ENCODE results near the gene LBX2.

Gene LBX2, protein sequence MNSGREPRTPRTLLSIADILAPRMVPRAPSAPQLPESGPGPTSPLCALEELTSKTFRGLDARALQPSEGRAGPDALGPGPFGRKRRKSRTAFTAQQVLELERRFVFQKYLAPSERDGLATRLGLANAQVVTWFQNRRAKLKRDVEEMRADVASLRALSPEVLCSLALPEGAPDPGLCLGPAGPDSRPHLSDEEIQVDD

DNA sequence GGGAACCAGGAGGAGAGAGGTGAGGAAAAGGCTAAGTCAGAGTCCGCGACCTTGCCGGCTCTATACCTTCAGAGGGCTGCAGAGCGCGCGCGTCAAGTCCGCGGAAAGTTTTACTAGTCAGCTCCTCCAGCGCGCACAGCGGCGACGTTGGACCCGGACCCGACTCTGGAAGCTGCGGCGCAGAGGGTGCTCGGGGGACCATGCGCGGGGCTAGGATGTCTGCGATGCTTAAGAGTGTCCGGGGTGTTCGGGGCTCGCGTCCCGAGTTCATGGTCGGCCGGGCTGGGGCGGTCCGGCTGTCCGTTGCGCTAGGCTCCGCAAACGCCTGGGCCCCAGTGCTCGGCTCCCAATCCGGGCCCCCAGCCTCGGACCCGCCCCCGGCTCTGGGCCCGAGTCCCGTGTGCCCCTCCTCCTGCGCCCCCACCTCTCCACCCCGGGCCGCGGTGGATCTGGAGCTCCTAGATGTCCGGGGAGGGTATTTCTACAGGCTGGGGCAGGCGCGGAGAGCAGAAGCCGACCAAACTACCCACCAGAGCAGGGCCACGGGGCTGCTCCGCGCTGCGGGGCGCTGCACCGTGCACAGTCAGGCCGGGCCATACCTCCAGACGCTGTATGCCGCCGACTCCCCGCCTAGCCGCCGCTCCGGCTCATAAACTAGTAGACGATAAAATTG is at the start of gene LBX2:
TSS of gene LBX2 (minus strand) at position 337 of the 673 bp plus-strand sequence. CDS start at position 271, 66 bp downstream.
- DNase-seq, result no peak

GRCh38 chr2:74548285-74548899 is 49.0 kb upstream of the LBX2 start:
- DNase-seq, result no peak

GRCh38 chr2:74546004-74546403 is 46.6 kb upstream of the LBX2 start:
- DNase-seq, result no peak

- no peak for DNase-seq
These were observed 45.2 kb upstream of the LBX2 start for GRCh38 chr2:74544634-74545033.

DNA sequence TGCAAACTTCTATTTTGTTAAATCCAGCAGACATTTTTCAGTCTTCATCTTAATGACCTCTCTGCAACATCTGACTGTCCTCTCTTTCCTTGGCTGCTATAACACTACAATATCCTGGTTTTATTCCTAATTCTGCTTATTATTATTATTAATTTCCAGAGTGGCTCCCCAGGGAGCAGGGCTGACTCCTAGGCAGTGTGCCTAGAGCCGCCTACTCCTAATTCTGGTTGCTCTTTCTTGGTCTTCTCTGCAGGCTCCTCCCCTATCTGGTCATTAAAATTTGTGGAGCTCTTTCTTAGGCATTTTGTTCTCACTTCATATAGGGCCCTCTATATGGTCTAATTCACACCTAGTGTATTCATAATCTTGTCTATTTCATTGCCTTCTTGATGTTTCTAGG is 43.6 kb upstream of the LBX2 start:
- no peak for DNase-seq

- no peak for DNase-seq
These were observed 40.9 kb upstream of the LBX2 start for GRCh38 chr2:74540291-74540690.

DNA sequence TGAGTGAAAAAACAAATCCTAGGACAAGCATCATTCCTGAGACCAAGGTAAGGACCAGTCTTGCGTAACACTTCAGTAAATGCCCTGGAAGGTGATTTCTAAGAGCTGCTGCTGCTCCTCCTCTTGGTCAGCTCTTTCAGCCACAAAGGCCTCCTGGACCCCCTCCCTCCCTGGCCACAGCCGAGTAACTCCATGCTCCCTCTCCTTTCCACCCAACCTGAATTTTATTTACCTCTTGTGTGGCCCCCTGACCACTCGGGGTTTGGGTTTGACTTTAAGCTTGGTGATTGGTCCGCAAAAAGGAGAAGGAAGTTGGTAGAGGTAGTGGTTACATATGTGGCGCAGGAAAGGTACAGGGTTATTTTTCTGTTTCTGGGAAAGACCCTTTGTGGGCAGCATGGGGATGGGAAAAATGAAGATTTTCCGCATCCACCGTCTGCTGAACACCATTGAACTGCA is 39.5 kb upstream of the LBX2 start:
- no peak for DNase-seq

GRCh38 chr2:74537140-74537539 is 37.7 kb upstream of the LBX2 start:
- DNase-seq, result no peak

GRCh38 chr2:74536166-74536950 is 37.0 kb upstream of the LBX2 start:
- no peak for DNase-seq

DNA sequence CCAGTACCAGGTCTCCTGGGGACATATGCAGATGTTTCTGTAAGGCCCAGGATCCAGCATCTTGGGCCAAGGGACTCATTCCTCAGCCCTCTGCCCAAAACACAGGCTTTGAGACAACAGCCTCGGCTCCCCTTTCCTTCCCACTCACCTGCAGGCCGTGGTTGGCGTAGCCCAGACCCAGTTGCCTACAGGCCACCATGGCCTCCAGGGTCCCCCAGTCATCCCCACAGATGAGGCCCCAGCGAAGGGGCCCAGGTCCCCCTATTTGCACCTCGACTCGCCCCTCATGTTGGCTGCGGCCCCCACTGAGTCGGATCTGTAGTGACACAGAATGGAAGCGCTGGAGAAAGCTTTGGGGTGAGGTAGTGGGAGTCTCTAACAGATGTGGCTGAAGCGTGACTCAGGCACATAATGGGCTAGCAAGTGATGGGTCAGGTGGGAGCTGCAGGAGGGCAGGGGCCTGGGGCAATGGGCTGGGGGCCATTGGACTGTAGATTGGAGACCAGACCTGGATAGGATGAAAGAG is 36.1 kb upstream of the LBX2 start:
- DNase-seq, result no peak

- no peak for DNase-seq
These were observed 35.0 kb upstream of the LBX2 start for GRCh38 chr2:74534411-74534810.

DNA sequence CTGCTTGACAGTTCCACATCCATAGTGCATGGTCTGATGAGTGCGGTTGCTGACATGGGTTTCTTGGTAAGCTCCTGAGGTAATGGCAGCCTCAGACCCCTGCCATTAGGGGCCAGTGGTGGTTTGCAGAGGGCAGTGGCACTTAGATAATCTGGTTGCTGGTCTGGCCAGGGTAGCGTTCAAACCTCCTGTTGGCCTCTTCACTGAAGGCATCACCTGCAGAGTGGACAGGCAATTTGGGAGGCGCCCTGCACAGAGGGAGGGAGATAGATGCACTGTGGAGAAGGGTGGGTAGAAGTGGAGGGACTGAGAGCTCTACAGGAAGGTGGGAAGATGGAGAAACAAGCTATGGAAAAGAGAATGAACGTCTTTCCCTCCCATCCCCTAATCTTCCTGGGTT is 34.1 kb upstream of the LBX2 start:
- DNase-seq, result no peak

- DNase-seq, result peak; percentile 39
These were observed 32.8 kb upstream of the LBX2 start for GRCh38 chr2:74532222-74532621.

GRCh38 chr2:74531666-74532065 is 32.3 kb upstream of the LBX2 start:
- no peak for DNase-seq

DNA sequence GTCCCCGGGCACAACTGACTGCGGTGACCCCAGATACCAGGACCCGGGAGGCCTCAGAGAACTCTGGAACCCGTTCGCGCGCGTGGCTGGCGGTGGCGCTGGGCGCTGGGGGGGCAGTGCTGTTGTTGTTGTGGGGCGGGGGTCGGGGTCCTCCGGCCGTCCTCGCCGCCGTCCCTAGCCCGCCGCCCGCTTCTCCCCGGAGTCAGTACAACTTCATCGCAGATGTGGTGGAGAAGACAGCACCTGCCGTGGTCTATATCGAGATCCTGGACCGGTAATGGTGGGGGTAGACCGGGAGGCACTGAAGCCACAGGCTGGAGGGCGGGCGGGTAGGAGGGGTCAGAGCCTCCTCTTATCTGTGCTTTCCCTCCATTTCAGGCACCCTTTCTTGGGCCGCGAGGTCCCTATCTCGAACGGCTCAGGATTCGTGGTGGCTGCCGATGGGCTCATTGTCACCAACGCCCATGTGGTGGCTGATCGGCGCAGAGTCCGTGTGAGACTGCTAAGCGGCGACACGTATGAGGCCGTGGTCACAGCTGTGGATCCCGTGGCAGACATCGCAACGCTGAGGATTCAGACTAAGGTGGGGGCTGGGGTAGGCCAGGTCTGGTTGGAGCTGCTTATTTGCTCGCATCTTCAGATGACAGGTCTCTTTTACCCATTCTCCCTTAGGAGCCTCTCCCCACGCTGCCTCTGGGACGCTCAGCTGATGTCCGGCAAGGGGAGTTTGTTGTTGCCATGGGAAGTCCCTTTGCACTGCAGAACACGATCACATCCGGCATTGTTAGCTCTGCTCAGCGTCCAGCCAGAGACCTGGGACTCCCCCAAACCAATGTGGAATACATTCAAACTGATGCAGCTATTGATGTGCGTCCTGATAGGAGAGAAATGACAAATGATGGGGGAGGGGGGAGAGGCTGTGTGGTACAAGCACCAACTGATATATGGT is 31.1 kb upstream of the LBX2 start:
- peak; percentile 87 for DNase-seq

DNA sequence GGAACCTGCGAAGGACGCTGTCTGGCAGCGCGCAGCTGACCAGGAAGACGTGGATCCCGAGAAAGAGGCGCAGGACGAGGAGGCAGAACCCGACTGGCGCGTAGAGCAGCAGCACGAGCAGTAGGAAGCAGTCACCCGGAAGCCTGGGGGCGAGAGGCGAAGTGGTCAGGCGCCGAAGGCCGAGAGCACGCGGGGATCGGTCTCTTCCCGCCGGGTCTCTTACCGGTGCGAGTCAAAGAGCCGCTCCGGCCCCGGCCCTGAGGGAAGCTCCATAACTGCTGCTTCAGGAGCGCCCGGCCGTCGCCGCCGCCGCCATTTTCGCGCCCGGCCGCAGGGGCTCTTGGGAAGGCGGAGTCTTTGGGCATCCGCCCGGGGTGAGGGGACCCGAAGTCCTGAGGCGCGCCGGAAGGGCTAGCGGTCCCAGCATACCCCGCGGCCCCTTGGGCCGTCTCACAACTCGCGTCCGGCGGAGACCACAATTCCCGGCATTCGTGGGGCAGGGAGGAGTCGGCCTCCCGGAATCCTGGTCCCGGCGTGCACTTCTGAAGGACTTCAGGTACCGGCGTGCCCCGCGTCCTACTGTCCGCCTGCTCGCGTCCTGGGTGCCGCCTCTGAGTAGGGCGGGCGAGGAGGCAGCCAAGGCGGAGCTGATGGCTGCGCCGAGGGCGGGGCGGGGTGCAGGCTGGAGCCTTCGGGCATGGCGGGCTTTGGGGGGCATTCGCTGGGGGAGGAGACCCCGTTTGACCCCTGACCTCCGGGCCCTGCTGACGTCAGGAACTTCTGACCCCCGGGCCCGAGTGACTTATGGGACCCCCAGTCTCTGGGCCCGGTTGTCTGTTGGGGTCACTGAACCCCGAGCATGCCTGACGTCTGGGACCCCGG is 30.2 kb upstream of the LBX2 start, which contains the start of the genes AUP1 and HTRA2:
TSS of gene AUP1 (minus strand) at position 350 of the 882 bp plus-strand sequence. CDS start at position 273, 77 bp downstream.
TSS of gene HTRA2 (plus strand) at position 577 of the 882 bp plus-strand sequence. CDS start at position 651, 74 bp downstream.
- DNase-seq, result peak; percentile 97

- peak; percentile 58 for DNase-seq
These were observed 29.4 kb upstream of the LBX2 start for GRCh38 chr2:74528600-74529356.

DNA sequence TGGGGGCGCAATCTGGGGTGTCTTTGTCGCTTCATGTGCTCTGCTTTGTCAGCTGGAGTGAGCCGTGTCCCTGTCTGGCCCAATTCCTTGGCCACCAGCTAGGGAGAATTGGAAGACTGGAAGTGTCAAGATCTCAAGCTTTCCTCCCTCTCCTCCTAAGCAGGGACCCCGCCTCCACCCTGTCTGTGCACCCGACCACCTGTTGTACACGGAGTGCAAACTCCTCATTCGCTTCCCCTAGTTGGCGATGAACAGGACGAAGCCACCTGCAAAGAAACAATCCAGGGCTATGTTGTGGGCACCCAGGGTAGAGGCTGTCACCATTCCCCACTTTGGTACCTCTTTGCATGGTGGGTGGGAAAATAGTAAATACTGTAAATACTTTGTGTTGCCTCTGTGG is 28.3 kb upstream of the LBX2 start:
- DNase-seq, result no peak

- no peak for DNase-seq
These were observed 27.3 kb upstream of the LBX2 start for GRCh38 chr2:74526649-74527230.

All from OCI-M1 (cell line).